ENCODE results near the gene MYO9B. TPM values are rescaled to one million over a fixed set of nuclear protein-coding genes. Genes with fewer than 3 reads are reported as not detected.
"Not testable (repeated sequence)": the region's sequence is repeated elsewhere in the genome, so short reads cannot be mapped to it uniquely, and the experiment has no call there.

Gene MYO9B
- total and polyA plus RNA-seq, 2 experiments from 2014 or later = 29.9 to 32.4 TPM

DNA sequence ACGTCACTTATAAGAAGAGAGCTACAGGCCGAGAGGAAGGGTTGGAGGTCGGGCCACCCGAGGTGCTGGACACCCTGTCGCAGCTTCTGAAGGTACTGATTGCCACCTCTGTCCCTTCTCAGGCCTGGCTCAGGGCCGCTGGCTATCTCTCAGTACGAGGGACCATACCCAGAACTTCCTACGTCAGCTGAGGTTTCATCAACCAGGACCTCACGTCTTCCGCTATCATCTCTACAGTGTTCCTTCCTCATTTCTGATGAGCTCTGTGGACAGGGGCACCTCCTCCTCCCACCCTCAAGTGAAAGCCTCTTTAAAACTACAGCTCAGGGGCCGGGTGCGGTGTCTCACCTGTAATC is 81.3 kb downstream of the MYO9B start:
- H3K27me3 ChIP-seq = no peaks in the 10 kb centered on the region
- no peak overlapping the region for H3K4me2 ChIP-seq
- no peaks in the 10 kb centered on the region for H3K79me2 ChIP-seq
- no peaks in the 10 kb centered on the region for H3K9me3 ChIP-seq (ENCODE audit: low read depth)
- no peak overlapping the region for H3K4me3 ChIP-seq
- TF ChIP-seq, protein P1, sequence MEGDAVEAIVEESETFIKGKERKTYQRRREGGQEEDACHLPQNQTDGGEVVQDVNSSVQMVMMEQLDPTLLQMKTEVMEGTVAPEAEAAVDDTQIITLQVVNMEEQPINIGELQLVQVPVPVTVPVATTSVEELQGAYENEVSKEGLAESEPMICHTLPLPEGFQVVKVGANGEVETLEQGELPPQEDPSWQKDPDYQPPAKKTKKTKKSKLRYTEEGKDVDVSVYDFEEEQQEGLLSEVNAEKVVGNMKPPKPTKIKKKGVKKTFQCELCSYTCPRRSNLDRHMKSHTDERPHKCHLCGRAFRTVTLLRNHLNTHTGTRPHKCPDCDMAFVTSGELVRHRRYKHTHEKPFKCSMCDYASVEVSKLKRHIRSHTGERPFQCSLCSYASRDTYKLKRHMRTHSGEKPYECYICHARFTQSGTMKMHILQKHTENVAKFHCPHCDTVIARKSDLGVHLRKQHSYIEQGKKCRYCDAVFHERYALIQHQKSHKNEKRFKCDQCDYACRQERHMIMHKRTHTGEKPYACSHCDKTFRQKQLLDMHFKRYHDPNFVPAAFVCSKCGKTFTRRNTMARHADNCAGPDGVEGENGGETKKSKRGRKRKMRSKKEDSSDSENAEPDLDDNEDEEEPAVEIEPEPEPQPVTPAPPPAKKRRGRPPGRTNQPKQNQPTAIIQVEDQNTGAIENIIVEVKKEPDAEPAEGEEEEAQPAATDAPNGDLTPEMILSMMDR (IDR thresholded peaks at IDR 0.05; ENCODE audit: poor library complexity) = no peak
- TF ChIP-seq EZH2phosphoT487 (IDR thresholded peaks at IDR 0.05; ENCODE audit: low read depth, severe bottlenecking, unreplicated experiment) = no peak
- no peak for TF ChIP-seq EZH2 (IDR thresholded peaks at IDR 0.05; ENCODE audit: borderline replicate concordance)
- H3K36me3 ChIP-seq (replicated peaks; ENCODE audit: insufficient read depth, low read depth) = no peaks in the 10 kb centered on the region
- H3K9me2 ChIP-seq (replicated peaks; ENCODE audit: insufficient read depth) = no peaks in the 10 kb centered on the region
- 96% methylated on average over 12 of the region's 12 CpGs for WGBS (ENCODE audit: low lambda C conversion rate, missing lambda C conversion rate)
- no peak for DNase-seq (ENCODE audit: low spot score)
- H4K20me1 ChIP-seq (ENCODE audit: insufficient read depth, poor library complexity, severe bottlenecking) = no peaks in the 10 kb centered on the region
- no peaks in the 10 kb centered on the region for H3K4me1 ChIP-seq (ENCODE audit: insufficient read depth)
- no peak overlapping the region for H3K27ac ChIP-seq
- H2AFZ ChIP-seq = no peak overlapping the region

DNA sequence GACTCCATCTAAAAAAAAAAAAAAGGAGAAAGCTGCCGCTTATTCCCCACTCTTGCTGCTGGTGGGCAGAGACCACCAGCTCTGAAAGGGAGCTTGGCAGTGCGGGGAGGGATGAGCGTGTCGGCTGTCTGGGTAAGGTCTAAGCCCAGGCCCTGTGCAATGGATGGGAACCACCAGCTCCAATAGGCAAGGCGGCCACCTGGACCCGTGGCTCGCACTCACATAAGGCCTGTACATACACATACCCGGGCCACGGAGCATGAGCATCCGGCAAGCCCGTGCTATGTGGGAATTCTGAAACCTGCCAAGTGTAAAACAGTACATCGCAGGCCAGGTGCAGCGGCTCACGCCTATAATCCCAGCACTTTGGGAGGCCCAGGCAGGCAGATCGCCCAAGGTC is 83.0 kb downstream of the MYO9B start:
- H3K79me2 ChIP-seq = no peaks in the 10 kb centered on the region
- H3K27me3 ChIP-seq = no peaks in the 10 kb centered on the region
- no peaks in the 10 kb centered on the region for H3K36me3 ChIP-seq (replicated peaks; ENCODE audit: insufficient read depth, low read depth)
- 94% methylated on average over 15 of the region's 15 CpGs for WGBS (ENCODE audit: low lambda C conversion rate, missing lambda C conversion rate)
- no peak for TF ChIP-seq EZH2 (IDR thresholded peaks at IDR 0.05; ENCODE audit: borderline replicate concordance)
- H3K4me3 ChIP-seq = no peak overlapping the region
- H3K4me1 ChIP-seq (ENCODE audit: insufficient read depth) = no peaks in the 10 kb centered on the region
- no peak overlapping the region for H3K4me2 ChIP-seq
- H2AFZ ChIP-seq = no peak overlapping the region
- H3K9me3 ChIP-seq (ENCODE audit: low read depth) = no peaks in the 10 kb centered on the region
- H4K20me1 ChIP-seq (ENCODE audit: insufficient read depth, poor library complexity, severe bottlenecking) = no peaks in the 10 kb centered on the region
- H3K27ac ChIP-seq = no peak overlapping the region
- DNase-seq (ENCODE audit: low spot score) = no peak
- H3K9me2 ChIP-seq (replicated peaks; ENCODE audit: insufficient read depth) = no peaks in the 10 kb centered on the region

DNA sequence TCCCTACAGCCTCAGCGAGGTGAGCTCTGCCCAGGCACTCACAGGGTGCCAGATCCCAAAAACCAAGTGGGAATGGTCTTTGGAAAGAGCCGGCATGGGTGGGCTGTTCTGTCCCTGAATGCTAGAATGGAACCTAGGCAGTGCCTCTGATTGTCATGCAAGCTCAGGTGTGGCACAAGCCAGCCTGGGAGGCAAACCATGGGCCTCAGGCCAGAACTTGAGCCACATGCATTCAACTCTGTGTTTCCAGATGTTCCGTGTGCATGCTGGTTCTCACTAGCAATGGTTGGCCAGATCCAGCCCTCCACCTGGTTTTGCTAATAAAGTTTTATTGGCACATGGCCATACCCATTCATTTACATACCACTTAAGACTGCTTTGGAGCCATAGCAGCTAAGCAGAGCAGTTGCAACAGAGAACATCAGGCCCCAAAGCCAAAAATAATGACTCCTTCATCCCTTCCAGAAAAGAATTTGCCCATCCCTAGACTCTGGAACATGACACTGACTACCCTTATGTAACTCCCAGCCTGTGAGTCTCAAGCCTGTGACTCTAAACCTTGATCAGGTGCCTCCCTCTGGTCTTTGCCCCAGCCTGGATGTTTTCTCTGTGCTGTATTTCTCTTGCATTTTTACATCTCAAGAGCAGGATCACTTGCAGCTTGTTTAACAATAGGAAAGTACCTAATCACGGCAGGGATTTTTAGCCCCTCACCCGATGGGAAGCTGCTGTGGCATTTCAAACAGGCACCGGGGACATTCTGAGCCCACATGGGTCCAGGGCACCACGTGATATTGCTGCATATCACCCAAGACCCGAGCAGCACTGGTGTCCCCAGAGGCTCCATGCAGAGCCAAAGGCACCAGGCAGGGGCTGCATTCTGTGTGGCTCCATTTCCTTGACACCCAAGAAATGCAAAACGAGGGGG is 84.2 kb downstream of the MYO9B start:
- TF ChIP-seq EZH2phosphoT487 (IDR thresholded peaks at IDR 0.05; ENCODE audit: low read depth, severe bottlenecking, unreplicated experiment) (no peak), EZH2 (IDR thresholded peaks at IDR 0.05; ENCODE audit: borderline replicate concordance) (no peak)
- TF ChIP-seq, protein P1 (IDR thresholded peaks at IDR 0.05; ENCODE audit: poor library complexity) = no peak
- no peak overlapping the region for H3K4me3 ChIP-seq
- no peak overlapping the region for H3K4me2 ChIP-seq
- no peaks in the 10 kb centered on the region for H3K9me2 ChIP-seq (replicated peaks; ENCODE audit: insufficient read depth)
- H4K20me1 ChIP-seq (ENCODE audit: insufficient read depth, poor library complexity, severe bottlenecking) = no peaks in the 10 kb centered on the region
- DNase-seq (ENCODE audit: low spot score) = no peak
- 81% methylated on average over 9 of the region's 9 CpGs for WGBS (ENCODE audit: low lambda C conversion rate, missing lambda C conversion rate)
- no peak overlapping the region for H3K27ac ChIP-seq
- H3K9me3 ChIP-seq (ENCODE audit: low read depth) = no peaks in the 10 kb centered on the region
- no peaks in the 10 kb centered on the region for H3K36me3 ChIP-seq (replicated peaks; ENCODE audit: insufficient read depth, low read depth)
- no peaks in the 10 kb centered on the region for H3K4me1 ChIP-seq (ENCODE audit: insufficient read depth)
- H3K27me3 ChIP-seq = no peaks in the 10 kb centered on the region
- H3K79me2 ChIP-seq = no peaks in the 10 kb centered on the region
- H2AFZ ChIP-seq = no peak overlapping the region

DNA sequence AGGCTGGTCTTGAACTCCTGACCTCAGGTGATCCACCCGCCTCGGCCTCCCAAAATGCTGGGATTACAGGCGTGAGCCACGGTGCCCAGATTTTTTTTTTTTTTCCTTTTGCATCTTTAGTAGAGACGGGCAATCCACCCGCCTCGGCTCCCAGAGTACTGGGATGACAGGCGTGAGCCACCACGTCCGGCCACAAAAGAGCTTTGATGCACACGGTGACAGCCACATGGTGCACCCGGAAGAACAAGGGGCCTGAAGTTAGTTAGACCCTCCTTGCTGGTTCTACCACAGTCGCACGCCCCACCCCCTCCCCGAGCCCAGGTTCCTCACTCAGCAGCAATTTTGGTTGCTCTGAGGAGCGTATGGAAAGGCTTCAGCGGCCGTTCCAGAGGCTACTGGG is 85.3 kb downstream of the MYO9B start:
- H3K9me2 ChIP-seq (replicated peaks; ENCODE audit: insufficient read depth) = no peaks in the 10 kb centered on the region
- no peaks in the 10 kb centered on the region for H3K4me1 ChIP-seq (ENCODE audit: insufficient read depth)
- no peaks in the 10 kb centered on the region for H3K36me3 ChIP-seq (replicated peaks; ENCODE audit: insufficient read depth, low read depth)
- WGBS (ENCODE audit: low lambda C conversion rate, missing lambda C conversion rate) = 95% methylated on average over 17 of the region's 18 CpGs
- no peak overlapping the region for H3K27ac ChIP-seq
- H4K20me1 ChIP-seq (ENCODE audit: insufficient read depth, poor library complexity, severe bottlenecking) = no peaks in the 10 kb centered on the region
- no peaks in the 10 kb centered on the region for H3K79me2 ChIP-seq
- TF ChIP-seq, protein P1 (IDR thresholded peaks at IDR 0.05; ENCODE audit: poor library complexity) = no peak
- no peak for TF ChIP-seq EZH2phosphoT487 (IDR thresholded peaks at IDR 0.05; ENCODE audit: low read depth, severe bottlenecking, unreplicated experiment)
- TF ChIP-seq EZH2 (IDR thresholded peaks at IDR 0.05; ENCODE audit: borderline replicate concordance) = no peak
- no peak overlapping the region for H3K4me2 ChIP-seq
- H3K4me3 ChIP-seq = no peak overlapping the region
- no peaks in the 10 kb centered on the region for H3K27me3 ChIP-seq
- DNase-seq (ENCODE audit: low spot score) = no peak
- no peak overlapping the region for H2AFZ ChIP-seq
- no peaks in the 10 kb centered on the region for H3K9me3 ChIP-seq (ENCODE audit: low read depth)

DNA sequence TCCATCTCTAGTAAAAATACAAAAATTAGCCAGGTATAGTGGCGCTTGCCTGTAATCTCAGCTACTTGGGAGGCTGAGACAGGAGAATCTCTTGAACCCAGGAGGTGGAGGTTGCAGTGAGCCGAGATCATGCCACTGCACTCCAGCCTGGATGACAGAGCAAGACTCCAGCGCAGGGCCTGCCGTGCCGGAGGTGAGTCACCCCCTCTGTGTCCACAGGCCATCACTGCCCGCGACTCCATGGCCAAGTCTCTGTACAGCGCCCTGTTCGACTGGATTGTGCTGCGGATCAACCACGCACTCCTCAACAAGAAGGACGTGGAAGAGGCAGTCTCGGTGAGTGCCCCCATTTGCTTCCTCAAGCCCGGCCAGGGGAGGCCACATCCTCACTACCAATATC is 86.6 kb downstream of the MYO9B start:
- H3K27me3 ChIP-seq; H3K9me3 ChIP-seq (ENCODE audit: low read depth); H3K27ac ChIP-seq; H3K79me2 ChIP-seq; H3K4me2 ChIP-seq; H3K36me3 ChIP-seq (replicated peaks; ENCODE audit: insufficient read depth, low read depth); H2AFZ ChIP-seq; H3K9me2 ChIP-seq (replicated peaks; ENCODE audit: insufficient read depth); H3K4me1 ChIP-seq (ENCODE audit: insufficient read depth); DNase-seq (ENCODE audit: low spot score); H3K4me3 ChIP-seq; H4K20me1 ChIP-seq (ENCODE audit: insufficient read depth, poor library complexity, severe bottlenecking): not testable (repeated sequence)
- WGBS (ENCODE audit: low lambda C conversion rate, missing lambda C conversion rate) = 98% methylated on average over 14 of the region's 14 CpGs

All from hepatocyte (in vitro differentiated cells).